Uterus (tissue), 4 donors: ENCODE data around the gene OR56A3. TPM values are rescaled to one million over a fixed set of nuclear protein-coding genes. Genes with fewer than 3 reads are reported as not detected.
"Not testable (repeated sequence)": the region's sequence is repeated elsewhere in the genome, so short reads cannot be mapped to it uniquely, and the experiment has no call there.

Experiments used
- DNase-seq, 2 donors: peaks; one replicate each; pipeline ENCODE4 v3.0.0-alpha.2; 2019 to 2020
- H3K27ac ChIP-seq, 2 donors: fragments of 200-600 bp; sonication (generic); 1 replicate in 1 of 2; 2 replicates in 1 of 2; pipeline ENCODE4 v1.5.1; 2016 to 2018
- H3K27me3 ChIP-seq, 2 donors: fragments of 200-600 bp; sonication (generic); one replicate each; pipeline ENCODE4 v1.5.1; 2018 to 2019; ENCODE audit warnings: control low read depth in 1 of 2
- H3K36me3 ChIP-seq, 2 donors: fragments of 200-600 bp; sonication (generic); one replicate each; pipeline ENCODE4 v1.5.1; 2019; ENCODE audit warnings: control low read depth in 1 of 2
- H3K4me1 ChIP-seq, 2 donors: fragments of 200-600 bp; sonication (generic); one replicate each; pipeline ENCODE4 v1.5.1; 2018 to 2019; ENCODE audit warnings: control low read depth in 1 of 2
- H3K4me3 ChIP-seq, 2 donors: fragments of 200-600 bp; sonication (generic); 1 replicate in 1 of 2; 2 replicates in 1 of 2; pipeline ENCODE4 v1.5.1; 2018 to 2019; ENCODE audit warnings: mild to moderate bottlenecking in 1 of 2
- H3K9me3 ChIP-seq, 2 donors: fragments of 200-600 bp; sonication (generic); one replicate each; pipeline ENCODE4 v1.5.1; 2019; ENCODE audit warnings: control low read depth in 1 of 2
- POLR2A ChIP-seq, 2 donors: fragments of 450-650 bp; IDR thresholded peaks; one replicate each; pipeline ENCODE4 v1.6.1; 2016; ENCODE audit warnings: antibody characterized with exemption in 2 of 2, mild to moderate bottlenecking in 1 of 2, moderate library complexity in 1 of 2
- intact Hi-C: fragments of 100-400 bp; cut with DNase I; formaldehyde crosslinking; loops from one replicate; pipeline ENCODE4 v1.15.1; 2023; ENCODE audit warnings: low total_unique reads
- total RNA-seq, 4 donors: library from RNA; depleted of rRNA in 3 of 4; stranded (reverse); fragments of >200 nt in 3 of 4; gene quantifications; one replicate each; pipeline versions ENCODE4 v1.1.0 to v1.2.4, GENCODE V29; 2014 to 2023
- TF ChIP-seq, protein P1 (sequence below), 4 experiments: fragments of 200-600 bp in 2 of 4; fragments of 450-650 bp in 2 of 4; sonication (generic) in 2 of 4; IDR thresholded peaks; one replicate each; pipeline ENCODE4 v1.5.1; 2016 to 2019; ENCODE audit warnings: antibody characterized with exemption in 4 of 4, mild to moderate bottlenecking in 2 of 4, moderate library complexity in 1 of 4
- donor health status: DM: yes; HTN: yes; CAD: no.

Gene OR56A3
- total RNA-seq, 4 donors from 2014 or later, result not detected

- no peak for DNase-seq
Measured at GRCh38 chr11:5938603-5938965, 3.5 kb upstream of the OR56A3 start.

GRCh38 chr11:5940748-5941147 is 1.3 kb upstream of the OR56A3 start:
- Histone ChIP-seq H3K9me3 (no peaks in the 10 kb centered on the region), H3K4me3 (no peak overlapping the region), H3K27me3 (no peaks in the 10 kb centered on the region), H3K36me3 (no peaks in the 10 kb centered on the region), H3K4me1 (no peaks in the 10 kb centered on the region), H3K27ac (no peak overlapping the region)
- intact Hi-C loops, result no loop called here
- DNase-seq, result no peak
- no peak for TF ChIP-seq POLR2A (IDR thresholded peaks at IDR 0.05)

More at GRCh38 chr11:5938603-5938965, 3.5 kb upstream of the OR56A3 start:
- no peaks in the 10 kb centered on the region for H3K27me3 ChIP-seq
- no peak overlapping the region for H3K27ac ChIP-seq
- no peak overlapping the region for H3K4me3 ChIP-seq
- no peaks in the 10 kb centered on the region for H3K9me3 ChIP-seq
- intact Hi-C loops, result no loop called here
- no peak for TF ChIP-seq POLR2A (IDR thresholded peaks at IDR 0.05)
- TF ChIP-seq, protein P1, sequence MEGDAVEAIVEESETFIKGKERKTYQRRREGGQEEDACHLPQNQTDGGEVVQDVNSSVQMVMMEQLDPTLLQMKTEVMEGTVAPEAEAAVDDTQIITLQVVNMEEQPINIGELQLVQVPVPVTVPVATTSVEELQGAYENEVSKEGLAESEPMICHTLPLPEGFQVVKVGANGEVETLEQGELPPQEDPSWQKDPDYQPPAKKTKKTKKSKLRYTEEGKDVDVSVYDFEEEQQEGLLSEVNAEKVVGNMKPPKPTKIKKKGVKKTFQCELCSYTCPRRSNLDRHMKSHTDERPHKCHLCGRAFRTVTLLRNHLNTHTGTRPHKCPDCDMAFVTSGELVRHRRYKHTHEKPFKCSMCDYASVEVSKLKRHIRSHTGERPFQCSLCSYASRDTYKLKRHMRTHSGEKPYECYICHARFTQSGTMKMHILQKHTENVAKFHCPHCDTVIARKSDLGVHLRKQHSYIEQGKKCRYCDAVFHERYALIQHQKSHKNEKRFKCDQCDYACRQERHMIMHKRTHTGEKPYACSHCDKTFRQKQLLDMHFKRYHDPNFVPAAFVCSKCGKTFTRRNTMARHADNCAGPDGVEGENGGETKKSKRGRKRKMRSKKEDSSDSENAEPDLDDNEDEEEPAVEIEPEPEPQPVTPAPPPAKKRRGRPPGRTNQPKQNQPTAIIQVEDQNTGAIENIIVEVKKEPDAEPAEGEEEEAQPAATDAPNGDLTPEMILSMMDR (IDR thresholded peaks at IDR 0.05), result no peak
- no peaks in the 10 kb centered on the region for H3K4me1 ChIP-seq
- H3K36me3 ChIP-seq, result no peaks in the 10 kb centered on the region

DNA sequence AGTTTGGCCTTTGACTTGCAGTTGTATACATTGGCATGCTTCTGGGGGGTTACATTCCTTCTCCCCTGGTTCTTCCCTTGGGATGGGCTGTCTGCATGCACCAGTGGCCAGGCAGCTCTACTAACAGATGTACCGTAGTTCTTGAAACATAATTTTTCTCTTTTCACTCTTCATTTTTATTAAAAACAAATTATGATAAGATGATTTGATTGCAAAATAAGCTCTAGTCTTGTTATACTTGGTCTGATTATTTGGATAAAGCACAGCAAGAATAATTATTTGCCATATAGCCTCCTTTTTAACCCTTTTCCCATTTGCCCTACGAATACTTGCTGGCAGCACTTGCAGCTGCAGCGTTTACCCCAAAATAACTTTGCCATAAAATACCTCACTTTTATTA is 13.5 kb downstream of the OR56A3 start:
- Histone ChIP-seq H3K36me3 (no peaks in the 10 kb centered on the region), H3K9me3 (no peaks in the 10 kb centered on the region), H3K4me3 (no peak overlapping the region), H3K27me3 (no peaks in the 10 kb centered on the region), H3K27ac (no peak overlapping the region), H3K4me1 (no peaks in the 10 kb centered on the region)
- no peak for DNase-seq
- TF ChIP-seq, protein P1 (IDR thresholded peaks at IDR 0.05), result no peak
- TF ChIP-seq POLR2A (IDR thresholded peaks at IDR 0.05), result no peak
- intact Hi-C loops, result no loop called here

GRCh38 chr11:5960704-5961320 is 18.8 kb downstream of the OR56A3 start:
- H3K9me3 ChIP-seq, H3K27ac ChIP-seq, DNase-seq, H3K36me3 ChIP-seq, H3K27me3 ChIP-seq, H3K4me1 ChIP-seq, intact Hi-C loops, H3K4me3 ChIP-seq: not testable (repeated sequence)

- no peaks in the 10 kb centered on the region for H3K4me1 ChIP-seq
- H3K27me3 ChIP-seq, result no peaks in the 10 kb centered on the region
- H3K4me3 ChIP-seq, result no peak overlapping the region
- H3K36me3 ChIP-seq, result no peaks in the 10 kb centered on the region
- DNase-seq, result no peak
- intact Hi-C loops, result no loop called here
- no peak overlapping the region for H3K27ac ChIP-seq
- TF ChIP-seq, protein P1 (IDR thresholded peaks at IDR 0.05), result no peak
- no peak for TF ChIP-seq POLR2A (IDR thresholded peaks at IDR 0.05)
- peaks cover 0 to 5% of the 10 kb centered on the region in 2 donors for H3K9me3 ChIP-seq
Measured at GRCh38 chr11:5966958-5967357, 24.9 kb downstream of the OR56A3 start.

DNA sequence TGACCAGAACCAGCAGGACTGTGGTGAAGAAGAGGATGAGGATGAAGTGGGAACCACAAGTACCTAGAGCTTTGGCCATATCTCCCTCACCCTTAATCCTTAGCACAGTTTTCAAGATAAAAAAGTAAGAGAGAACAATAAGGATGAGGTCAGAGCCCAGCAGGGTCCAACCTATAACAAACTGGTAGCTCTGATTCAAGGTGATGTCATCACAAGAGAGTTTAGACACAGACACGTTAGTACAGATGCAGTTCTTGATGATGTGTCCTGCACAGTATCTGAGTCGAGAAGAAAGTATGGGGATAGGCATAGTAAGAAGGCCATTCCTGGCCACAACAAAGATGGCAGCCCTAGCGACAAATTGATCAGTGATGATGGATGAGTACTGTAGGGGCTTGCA is 25.7 kb downstream of the OR56A3 start:
- intact Hi-C loops, result no loop called here
- H3K4me3 ChIP-seq, result no peak overlapping the region
- TF ChIP-seq, protein P1 (IDR thresholded peaks at IDR 0.05), result no peak
- TF ChIP-seq POLR2A (IDR thresholded peaks at IDR 0.05), result no peak
- no peak overlapping the region for H3K27ac ChIP-seq
- no peaks in the 10 kb centered on the region for H3K36me3 ChIP-seq
- H3K4me1 ChIP-seq, result no peaks in the 10 kb centered on the region
- DNase-seq, result no peak
- H3K9me3 ChIP-seq, result peaks cover 0 to 5% of the 10 kb centered on the region in 2 donors
- H3K27me3 ChIP-seq, result no peaks in the 10 kb centered on the region
